IMR-90 (cell line): ENCODE results near the gene KCNS1.

Experiments used
- BHLHE40 ChIP-seq: fragments of 150-350 bp; IDR thresholded peaks from 2 replicates; pipeline ENCODE4 v1.6.1; 2016; ENCODE audit warnings: mild to moderate bottlenecking, low read depth, low read length
- CEBPB ChIP-seq: IDR thresholded peaks from 2 replicates; pipeline ENCODE4 v1.6.1; 2012; ENCODE audit warnings: low read depth, low read length, improper control_type of control experiment
- FOS ChIP-seq: fragments of 150-350 bp; IDR thresholded peaks from 2 replicates; pipeline ENCODE4 v1.6.1; 2016; ENCODE audit warnings: low read depth, low read length
- MAFK ChIP-seq: IDR thresholded peaks from 2 replicates; pipeline ENCODE4 v1.6.1; 2012; ENCODE audit warnings: low read depth, low read length, improper control_type of control experiment
- MAZ ChIP-seq: IDR thresholded peaks from 2 replicates; pipeline ENCODE4 v1.6.1; 2012; ENCODE audit warnings: low read depth, mild to moderate bottlenecking, low read length, improper control_type of control experiment, moderate library complexity, borderline replicate concordance
- MXI1 ChIP-seq: IDR thresholded peaks from 2 replicates; pipeline ENCODE4 v1.6.1; 2012; ENCODE audit warnings: low read depth, mild to moderate bottlenecking, low read length, moderate library complexity, borderline replicate concordance
- POLR2A ChIP-seq: IDR thresholded peaks from 2 replicates; pipeline ENCODE4 v1.6.1; 2012; ENCODE audit warnings: mild to moderate bottlenecking, low read depth, low read length
- RAD21 ChIP-seq: IDR thresholded peaks from 2 replicates; pipeline ENCODE4 v1.6.1; 2012; ENCODE audit warnings: low read length, improper control_type of control experiment
- RCOR1 ChIP-seq: IDR thresholded peaks from 2 replicates; pipeline ENCODE4 v1.6.1; 2012; ENCODE audit warnings: mild to moderate bottlenecking, low read length, improper control_type of control experiment; ENCODE audit not compliant: insufficient replicate concordance
- RFX5 ChIP-seq: IDR thresholded peaks from 2 replicates; pipeline ENCODE4 v1.8.0; 2012; ENCODE audit warnings: low read depth, mild to moderate bottlenecking, low read length, moderate library complexity
- SMC3 ChIP-seq: fragments of 150-350 bp; IDR thresholded peaks from 2 replicates; pipeline ENCODE4 v1.6.1; 2016; ENCODE audit warnings: low read depth, mild to moderate bottlenecking, antibody characterized with exemption, low read length, moderate library complexity
- USF2 ChIP-seq: fragments of 150-350 bp; IDR thresholded peaks from 2 replicates; pipeline ENCODE4 v1.6.1; 2017; ENCODE audit warnings: mild to moderate bottlenecking, antibody characterized with exemption, low read length, low read depth
- TF ChIP-seq, protein P1 (sequence below): conservative IDR thresholded peaks from 2 replicates; pipeline ENCODE4 v1.5.1; 2012; ENCODE audit warnings: mild to moderate bottlenecking, low read depth, low read length, improper control_type of control experiment
- TF ChIP-seq, protein P2 (sequence below): fragments of 150-350 bp; IDR thresholded peaks from 2 replicates; pipeline ENCODE4 v1.6.1; 2016; ENCODE audit warnings: low read depth, mild to moderate bottlenecking, low read length, moderate library complexity, borderline replicate concordance

DNA sequence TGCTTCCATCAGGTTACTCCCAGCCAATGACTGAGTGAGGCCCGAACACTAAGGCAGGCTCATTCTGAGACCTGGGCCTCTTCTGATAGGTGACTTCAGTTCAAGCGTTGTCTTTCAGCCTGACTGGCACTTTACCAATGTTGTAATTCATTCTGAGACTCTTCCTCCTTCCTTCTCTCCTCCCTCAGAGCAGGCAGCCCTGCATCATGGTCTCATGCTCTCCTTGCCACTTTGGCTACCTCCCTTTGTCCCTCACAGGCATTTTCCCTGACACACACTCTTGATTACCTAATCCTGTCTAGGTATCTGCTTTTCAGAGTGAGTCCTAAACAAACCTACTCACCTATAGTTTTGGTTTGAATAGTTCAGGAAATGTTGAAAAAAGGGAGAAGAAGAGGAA is 36.0 kb upstream of the KCNS1 start:
- TF ChIP-seq FOS (no peak), RFX5 (no peak), USF2 (no peak), POLR2A (no peak), SMC3 (no peak), CEBPB (no peak), MAFK (no peak), RAD21 (no peak), RCOR1 (no peak), MAZ (no peak), MXI1 (no peak), BHLHE40 (no peak)
- TF ChIP-seq, protein P1, sequence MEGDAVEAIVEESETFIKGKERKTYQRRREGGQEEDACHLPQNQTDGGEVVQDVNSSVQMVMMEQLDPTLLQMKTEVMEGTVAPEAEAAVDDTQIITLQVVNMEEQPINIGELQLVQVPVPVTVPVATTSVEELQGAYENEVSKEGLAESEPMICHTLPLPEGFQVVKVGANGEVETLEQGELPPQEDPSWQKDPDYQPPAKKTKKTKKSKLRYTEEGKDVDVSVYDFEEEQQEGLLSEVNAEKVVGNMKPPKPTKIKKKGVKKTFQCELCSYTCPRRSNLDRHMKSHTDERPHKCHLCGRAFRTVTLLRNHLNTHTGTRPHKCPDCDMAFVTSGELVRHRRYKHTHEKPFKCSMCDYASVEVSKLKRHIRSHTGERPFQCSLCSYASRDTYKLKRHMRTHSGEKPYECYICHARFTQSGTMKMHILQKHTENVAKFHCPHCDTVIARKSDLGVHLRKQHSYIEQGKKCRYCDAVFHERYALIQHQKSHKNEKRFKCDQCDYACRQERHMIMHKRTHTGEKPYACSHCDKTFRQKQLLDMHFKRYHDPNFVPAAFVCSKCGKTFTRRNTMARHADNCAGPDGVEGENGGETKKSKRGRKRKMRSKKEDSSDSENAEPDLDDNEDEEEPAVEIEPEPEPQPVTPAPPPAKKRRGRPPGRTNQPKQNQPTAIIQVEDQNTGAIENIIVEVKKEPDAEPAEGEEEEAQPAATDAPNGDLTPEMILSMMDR, result no peak
- TF ChIP-seq, protein P2, sequence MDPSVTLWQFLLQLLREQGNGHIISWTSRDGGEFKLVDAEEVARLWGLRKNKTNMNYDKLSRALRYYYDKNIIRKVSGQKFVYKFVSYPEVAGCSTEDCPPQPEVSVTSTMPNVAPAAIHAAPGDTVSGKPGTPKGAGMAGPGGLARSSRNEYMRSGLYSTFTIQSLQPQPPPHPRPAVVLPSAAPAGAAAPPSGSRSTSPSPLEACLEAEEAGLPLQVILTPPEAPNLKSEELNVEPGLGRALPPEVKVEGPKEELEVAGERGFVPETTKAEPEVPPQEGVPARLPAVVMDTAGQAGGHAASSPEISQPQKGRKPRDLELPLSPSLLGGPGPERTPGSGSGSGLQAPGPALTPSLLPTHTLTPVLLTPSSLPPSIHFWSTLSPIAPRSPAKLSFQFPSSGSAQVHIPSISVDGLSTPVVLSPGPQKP, result no peak
